HG02885 (cell line): ENCODE data around the gene IGFL1.
"Not testable (repeated sequence)": the region's sequence is repeated elsewhere in the genome, so short reads cannot be mapped to it uniquely, and the experiment has no call there.

ENCODE experiments used
- ATAC-seq: cut with Tn5 transposase; IDR thresholded peaks from one replicate; pipeline ENCODE4 v1.9.1; 2021; ENCODE audit warnings: mild to moderate bottlenecking; ENCODE audit not compliant: unreplicated experiment, poor library complexity

Gene IGFL1

GRCh38 chr19:46229442-46229841, at the start of gene IGFL1:
Gene IGFL1, plus strand, starts transcription at chr19:46229742. Its CDS starts 33 bp downstream, at chr19:46229775.
- ATAC-seq: no peak

GRCh38 chr19:46180701-46181387, 48.7 kb upstream of the IGFL1 start:
- no peak for ATAC-seq

GRCh38 chr19:46181388-46181779, 48.2 kb upstream of the IGFL1 start:
- no peak for ATAC-seq

- no peak for ATAC-seq
These were observed 47.1 kb upstream of the IGFL1 start for GRCh38 chr19:46182476-46182875.

GRCh38 chr19:46184775-46185710, 44.5 kb upstream of the IGFL1 start:
- ATAC-seq: not testable (repeated sequence)

GRCh38 chr19:46186101-46186716, 43.3 kb upstream of the IGFL1 start:
- ATAC-seq: no peak

GRCh38 chr19:46186717-46187101, 42.8 kb upstream of the IGFL1 start:
- ATAC-seq: no peak

- no peak for ATAC-seq
These were observed 39.3 kb upstream of the IGFL1 start for GRCh38 chr19:46189971-46190888.

GRCh38 chr19:46191356-46191755, 38.2 kb upstream of the IGFL1 start:
- no peak for ATAC-seq

GRCh38 chr19:46191972-46192371, 37.6 kb upstream of the IGFL1 start:
- ATAC-seq: no peak

GRCh38 chr19:46192626-46192991, 36.9 kb upstream of the IGFL1 start:
- ATAC-seq: not testable (repeated sequence)

GRCh38 chr19:46192992-46193650, 36.4 kb upstream of the IGFL1 start:
- no peak for ATAC-seq

- no peak for ATAC-seq
These were observed 35.9 kb upstream of the IGFL1 start for GRCh38 chr19:46193678-46194077.

GRCh38 chr19:46195104-46195503, 34.4 kb upstream of the IGFL1 start:
- ATAC-seq: no peak

- not testable (repeated sequence) for ATAC-seq
These were observed 33.6 kb upstream of the IGFL1 start for GRCh38 chr19:46195919-46196318.

- ATAC-seq: no peak
These were observed 33.0 kb upstream of the IGFL1 start for GRCh38 chr19:46196410-46197124.

- ATAC-seq: no peak
These were observed 32.0 kb upstream of the IGFL1 start for GRCh38 chr19:46197314-46198070.

- ATAC-seq: no peak
These were observed 30.8 kb upstream of the IGFL1 start for GRCh38 chr19:46198756-46199155.
